Loucy (cell line): ENCODE results near the gene CLEC16A.

Experiments used
- H2AFZ ChIP-seq: fragments of 200-600 bp; sonication (generic); 2 replicates; pipeline ENCODE4 v1.6.0; 2016; ENCODE audit warnings: antibody characterized with exemption, mild to moderate bottlenecking, low read length, moderate library complexity
- H3F3A ChIP-seq: fragments of 200-600 bp; 2 replicates; pipeline ENCODE4 v1.6.0; 2016; ENCODE audit warnings: antibody characterized with exemption, low read depth, mild to moderate bottlenecking
- H3K27me3 ChIP-seq: fragments of 200-600 bp; sonication (generic); 2 replicates; pipeline ENCODE4 v1.6.1; 2014; ENCODE audit warnings: low read length, mild to moderate bottlenecking; ENCODE audit not compliant: insufficient read depth, poor library complexity, severe bottlenecking
- H3K36me3 ChIP-seq: fragments of 200-600 bp; sonication (generic); 2 replicates; pipeline ENCODE4 v1.6.1; 2016; ENCODE audit warnings: low read length; ENCODE audit not compliant: insufficient read depth
- H3K4me1 ChIP-seq: fragments of 200-600 bp; sonication (generic); 2 replicates; pipeline ENCODE4 v1.5.1; 2014; ENCODE audit warnings: low read length, mild to moderate bottlenecking; ENCODE audit not compliant: insufficient read depth, poor library complexity, severe bottlenecking
- H3K4me2 ChIP-seq: fragments of 200-600 bp; sonication (generic); 2 replicates; pipeline ENCODE4 v1.6.0; 2014; ENCODE audit warnings: antibody characterized with exemption, low read length, low read depth, mild to moderate bottlenecking; ENCODE audit not compliant: poor library complexity, severe bottlenecking
- H3K4me3 ChIP-seq: fragments of 200-600 bp; sonication (generic); 2 replicates; pipeline ENCODE4 v1.5.1; 2014; ENCODE audit warnings: low read length, mild to moderate bottlenecking, mixed read lengths; ENCODE audit not compliant: poor library complexity, severe bottlenecking
- H3K79me2 ChIP-seq: fragments of 200-600 bp; sonication (generic); 2 replicates; pipeline ENCODE4 v1.6.1; 2014; ENCODE audit warnings: low read length; ENCODE audit not compliant: insufficient read depth
- H3K9ac ChIP-seq: fragments of 200-600 bp; sonication (generic); 2 replicates; pipeline ENCODE4 v1.6.0; 2014; ENCODE audit warnings: mild to moderate bottlenecking, low read depth, low read length, moderate library complexity; ENCODE audit not compliant: poor library complexity, severe bottlenecking
- H3K9me2 ChIP-seq: fragments of 200-600 bp; sonication (generic); replicated peaks from 2 replicates; pipeline ENCODE4 v1.6.1; 2016; ENCODE audit warnings: low read depth, low read length, mixed read lengths
- H3K9me3 ChIP-seq: fragments of 200-600 bp; sonication (generic); 2 replicates; pipeline ENCODE4 v1.6.1; 2014; ENCODE audit warnings: mild to moderate bottlenecking, antibody characterized with exemption, low read length, low read depth; ENCODE audit not compliant: insufficient read depth
- H4K20me1 ChIP-seq: fragments of 200-600 bp; sonication (generic); 2 replicates; pipeline ENCODE4 v1.6.0; 2014; ENCODE audit warnings: antibody characterized with exemption, low read length, mild to moderate bottlenecking; ENCODE audit not compliant: insufficient read depth, poor library complexity, severe bottlenecking
- CTCF ChIP-seq: fragments of 200-600 bp; sonication (generic); conservative IDR thresholded peaks from 2 replicates; pipeline ENCODE4 v1.5.1; 2014; ENCODE audit warnings: mild to moderate bottlenecking, antibody characterized with exemption, low read length
- EZH2phosphoT487 ChIP-seq: fragments of 200-600 bp; IDR thresholded peaks from 2 replicates; pipeline ENCODE4 v1.6.1; 2018; ENCODE audit warnings: antibody characterized with exemption, mild to moderate bottlenecking, moderate library complexity, borderline replicate concordance

Gene CLEC16A

DNA sequence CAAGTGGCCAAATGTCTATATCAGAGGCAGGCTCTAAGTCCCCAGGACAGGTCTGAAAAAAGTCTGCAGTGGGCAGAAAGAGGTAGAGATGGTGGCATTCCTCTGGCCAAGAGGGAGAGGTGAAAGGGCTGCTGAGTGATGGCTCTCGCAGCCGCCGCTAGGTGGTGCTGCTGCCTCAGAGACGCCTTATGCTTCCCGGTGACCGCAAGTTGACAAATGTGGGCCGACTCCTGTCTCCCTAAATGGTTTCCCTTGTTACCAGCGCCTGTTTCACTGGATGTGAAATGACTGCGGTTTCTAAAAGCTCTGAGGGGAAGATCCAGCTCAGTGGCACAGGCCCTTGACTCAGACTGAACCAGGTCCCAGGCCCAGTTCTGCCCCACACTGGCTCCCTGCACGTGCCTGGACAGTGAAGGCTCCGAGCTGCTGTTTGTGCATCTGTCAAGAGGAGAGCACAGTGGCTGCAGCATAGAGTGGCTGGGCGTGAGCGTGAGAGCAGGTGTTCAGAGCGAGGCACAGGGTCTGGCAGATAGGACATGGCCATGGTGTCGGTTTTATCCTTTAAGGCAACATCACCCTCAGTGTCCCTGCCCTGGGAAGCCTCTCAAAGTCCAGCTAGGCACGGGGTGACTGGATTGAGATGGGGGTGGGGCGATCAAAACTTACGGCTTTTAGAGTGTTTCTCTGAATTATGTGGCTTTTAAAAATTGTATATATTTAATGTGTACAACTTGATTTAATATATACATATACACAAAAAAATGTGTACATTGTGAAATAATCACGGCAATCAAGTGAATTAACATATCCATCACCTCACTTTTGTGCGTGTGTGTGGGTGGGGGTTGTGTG lies 19.9 kb downstream of the CLEC16A start:
- Histone ChIP-seq H3K9me2 (no peaks in the 10 kb centered on the region), H4K20me1 (no peaks in the 10 kb centered on the region), H3K4me2 (peak overlapping the region; percentile 34), H3K79me2 (no peaks in the 10 kb centered on the region), H3K9ac (no peak overlapping the region), H3K4me1 (peaks cover 14% of the 10 kb centered on the region), H3K36me3 (peaks cover 12% of the 10 kb centered on the region; the same call in 1 of the 2 replicates), H3K9me3 (no peaks in the 10 kb centered on the region), H3F3A (no peaks in the 10 kb centered on the region), H3K27me3 (no peaks in the 10 kb centered on the region), H3K4me3 (no peak overlapping the region), H2AFZ (no peak overlapping the region)
- TF ChIP-seq CTCF (peak; percentile 68), EZH2phosphoT487 (no peak)

DNA sequence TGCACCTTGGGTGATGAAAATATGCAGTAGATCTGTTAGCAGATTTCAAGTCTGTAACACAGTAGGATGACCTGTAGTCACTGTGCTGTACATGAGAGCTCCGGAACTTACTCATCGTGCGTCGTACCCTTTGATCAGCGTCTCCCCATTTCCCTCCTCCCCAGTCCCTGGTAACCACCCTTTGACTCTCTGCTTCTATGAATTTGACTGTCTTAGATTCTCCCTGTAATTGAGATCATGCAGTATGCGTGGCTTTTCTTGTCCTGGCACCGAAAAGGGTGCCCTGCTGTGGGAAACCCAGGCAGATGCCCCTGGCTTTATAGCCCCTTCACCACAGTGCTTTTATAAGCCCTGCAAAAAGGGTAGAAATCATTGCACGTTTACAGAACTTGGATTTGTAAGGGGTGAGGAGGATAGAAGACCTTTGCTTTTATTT lies 20.5 kb downstream of the CLEC16A start:
- TF ChIP-seq EZH2phosphoT487 (no peak), CTCF (no peak)
- H3K9ac ChIP-seq: no peak overlapping the region
- H3K9me2 ChIP-seq: no peaks in the 10 kb centered on the region
- no peak overlapping the region for H2AFZ ChIP-seq
- H3K79me2 ChIP-seq: no peaks in the 10 kb centered on the region
- no peaks in the 10 kb centered on the region for H4K20me1 ChIP-seq
- no peak overlapping the region for H3K4me3 ChIP-seq
- peaks cover 15% of the 10 kb centered on the region; the same call in 1 of the 2 replicates for H3K36me3 ChIP-seq
- no peaks in the 10 kb centered on the region for H3F3A ChIP-seq
- H3K4me1 ChIP-seq: peaks cover 14% of the 10 kb centered on the region
- H3K4me2 ChIP-seq: peak overlapping the region; percentile 42
- no peaks in the 10 kb centered on the region for H3K27me3 ChIP-seq
- no peaks in the 10 kb centered on the region for H3K9me3 ChIP-seq

- Histone ChIP-seq H3K9me3 (no peaks in the 10 kb centered on the region), H3K4me3 (no peak overlapping the region), H3F3A (no peaks in the 10 kb centered on the region), H3K9me2 (no peaks in the 10 kb centered on the region), H3K27me3 (no peaks in the 10 kb centered on the region), H3K36me3 (peaks cover 21% of the 10 kb centered on the region; the same call in 1 of the 2 replicates), H3K79me2 (no peaks in the 10 kb centered on the region), H4K20me1 (no peaks in the 10 kb centered on the region), H3K4me1 (peaks cover 14% of the 10 kb centered on the region), H3K4me2 (peak overlapping the region; percentile 42), H2AFZ (no peak overlapping the region), H3K9ac (no peak overlapping the region)
- TF ChIP-seq EZH2phosphoT487 (no peak), CTCF (no peak)
Measured at GRCh38 chr16:10965440-10966061, 21.2 kb downstream of the CLEC16A start.
